ENCODE data around the gene SELL.

The SELL gene

DNA sequence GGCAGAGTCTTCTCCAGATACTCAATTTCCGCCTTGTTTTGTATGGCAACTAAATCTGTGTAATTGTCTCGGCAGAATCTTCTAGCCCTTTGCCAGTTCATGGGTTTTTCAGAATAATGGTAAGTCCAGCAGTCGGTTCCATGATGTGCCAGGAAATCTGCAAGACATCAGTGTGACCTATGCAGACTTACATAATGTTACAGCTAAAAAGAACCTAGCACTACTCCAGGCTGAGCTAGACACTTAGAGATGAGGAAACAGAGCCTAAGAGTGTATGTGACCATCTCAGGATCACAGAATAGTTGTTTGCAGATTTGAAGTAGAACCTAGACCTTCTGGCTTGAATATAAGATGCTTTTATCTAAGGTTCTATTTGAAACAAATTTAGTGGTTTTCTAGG lies 2.8 kb downstream of the SELL start:
- no peak overlapping the region for H3K4me3 ChIP-seq (ENCODE audit: control insufficient read depth, low read depth, low read length)
- TF ChIP-seq, protein P1, sequence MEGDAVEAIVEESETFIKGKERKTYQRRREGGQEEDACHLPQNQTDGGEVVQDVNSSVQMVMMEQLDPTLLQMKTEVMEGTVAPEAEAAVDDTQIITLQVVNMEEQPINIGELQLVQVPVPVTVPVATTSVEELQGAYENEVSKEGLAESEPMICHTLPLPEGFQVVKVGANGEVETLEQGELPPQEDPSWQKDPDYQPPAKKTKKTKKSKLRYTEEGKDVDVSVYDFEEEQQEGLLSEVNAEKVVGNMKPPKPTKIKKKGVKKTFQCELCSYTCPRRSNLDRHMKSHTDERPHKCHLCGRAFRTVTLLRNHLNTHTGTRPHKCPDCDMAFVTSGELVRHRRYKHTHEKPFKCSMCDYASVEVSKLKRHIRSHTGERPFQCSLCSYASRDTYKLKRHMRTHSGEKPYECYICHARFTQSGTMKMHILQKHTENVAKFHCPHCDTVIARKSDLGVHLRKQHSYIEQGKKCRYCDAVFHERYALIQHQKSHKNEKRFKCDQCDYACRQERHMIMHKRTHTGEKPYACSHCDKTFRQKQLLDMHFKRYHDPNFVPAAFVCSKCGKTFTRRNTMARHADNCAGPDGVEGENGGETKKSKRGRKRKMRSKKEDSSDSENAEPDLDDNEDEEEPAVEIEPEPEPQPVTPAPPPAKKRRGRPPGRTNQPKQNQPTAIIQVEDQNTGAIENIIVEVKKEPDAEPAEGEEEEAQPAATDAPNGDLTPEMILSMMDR (IDR thresholded peaks at IDR 0.05; ENCODE audit: control insufficient read depth, insufficient read depth, low read depth, low read length, missing control alignments) = no peak
- DNase-seq (ENCODE audit: low read depth) = no peak

DNA sequence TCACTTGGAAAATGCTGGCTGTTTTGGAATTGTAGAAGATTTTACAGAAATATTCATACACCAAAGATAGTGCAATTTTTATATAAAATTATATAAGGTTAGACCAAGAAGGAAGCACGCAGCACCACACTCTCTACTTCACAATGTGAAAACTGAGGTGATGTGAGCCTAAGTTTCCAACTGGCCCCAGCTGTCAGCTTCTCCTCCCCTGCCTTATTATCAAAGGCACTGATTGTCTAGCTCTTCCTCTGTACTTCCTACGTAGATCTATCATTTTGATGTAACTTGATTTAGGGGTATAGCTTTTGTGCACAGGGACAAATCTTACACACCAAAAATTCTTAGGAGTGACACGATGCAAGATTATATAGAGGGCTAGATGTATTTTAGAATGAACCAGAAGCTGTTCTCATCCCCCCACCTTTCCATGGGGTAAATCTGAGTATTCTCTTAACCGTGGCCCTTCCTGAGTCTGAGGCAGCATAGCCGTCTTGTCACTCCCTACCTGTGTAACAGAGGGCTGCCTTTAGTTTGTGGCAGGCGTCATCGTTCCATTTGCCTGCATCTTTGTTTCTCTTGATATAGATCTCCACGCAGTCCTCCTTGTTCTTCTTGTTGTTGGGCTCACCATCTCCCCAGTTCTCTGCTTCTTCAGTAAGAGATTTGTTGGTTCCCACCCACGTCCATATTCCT lies 3.4 kb downstream of the SELL start:
- H3K4me3 ChIP-seq (ENCODE audit: control insufficient read depth, low read depth, low read length) = no peak overlapping the region
- DNase-seq (ENCODE audit: low read depth) = no peak
- TF ChIP-seq, protein P1 (IDR thresholded peaks at IDR 0.05; ENCODE audit: control insufficient read depth, insufficient read depth, low read depth, low read length, missing control alignments) = no peak

DNA sequence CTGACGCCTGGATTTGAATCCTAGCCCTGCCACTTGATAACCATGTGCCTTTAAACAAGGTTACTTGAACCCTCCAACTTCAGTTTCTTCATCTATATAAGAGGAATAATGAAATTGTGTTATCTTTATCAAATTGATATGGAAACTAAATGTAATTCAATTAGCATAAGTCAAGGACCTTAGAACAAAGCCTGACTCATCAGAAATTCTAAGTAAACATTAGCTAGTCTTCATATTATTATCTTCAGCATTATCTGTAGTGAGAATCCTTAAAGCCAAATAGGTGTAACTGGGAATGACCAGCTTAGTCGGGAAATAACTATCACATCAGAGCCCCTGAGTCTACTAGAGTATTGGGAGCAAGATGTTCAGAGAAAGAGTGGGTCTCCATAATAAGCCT lies 6.6 kb downstream of the SELL start:
- H3K4me3 ChIP-seq (ENCODE audit: control insufficient read depth, low read depth, low read length) = no peak overlapping the region
- DNase-seq (ENCODE audit: low read depth) = no peak
- TF ChIP-seq, protein P1 (IDR thresholded peaks at IDR 0.05; ENCODE audit: control insufficient read depth, insufficient read depth, low read depth, low read length, missing control alignments) = no peak

DNA sequence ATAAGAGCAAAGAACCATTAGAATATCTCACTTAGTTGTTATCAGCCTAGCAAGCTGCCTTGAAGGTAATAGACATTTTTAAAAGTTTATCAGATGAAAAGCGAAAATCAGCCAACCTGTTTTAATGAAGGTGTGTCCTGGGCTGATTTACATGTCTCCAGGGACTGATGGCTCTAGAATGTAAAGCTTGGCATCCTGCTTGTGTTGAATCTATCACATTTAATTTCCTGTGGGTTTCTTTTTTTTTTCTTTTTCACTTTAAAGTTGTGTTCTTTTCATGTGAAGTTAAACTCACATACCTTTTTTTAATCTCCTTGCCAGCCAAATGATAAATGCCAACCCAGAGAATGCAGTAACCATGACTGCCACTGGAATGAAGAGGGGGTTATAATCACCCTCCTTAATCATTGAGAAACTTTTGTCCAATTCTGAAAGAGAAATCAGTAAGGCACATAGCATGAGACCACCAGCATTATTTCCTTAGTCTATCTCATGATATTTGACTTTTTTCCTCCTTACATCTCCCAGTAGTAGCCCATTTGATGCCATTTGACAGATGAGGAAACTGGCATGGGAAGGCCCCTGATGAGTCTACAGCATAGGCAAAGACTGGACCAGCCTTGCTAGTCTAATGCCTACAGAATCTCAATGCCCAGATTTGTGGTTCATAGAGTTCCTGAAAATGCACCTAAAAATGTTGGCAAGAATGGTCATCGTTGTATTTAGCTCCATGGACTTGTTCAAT lies 10.0 kb downstream of the SELL start:
- DNase-seq (ENCODE audit: low read depth) = no peak
- H3K4me3 ChIP-seq (ENCODE audit: control insufficient read depth, low read depth, low read length) = no peak overlapping the region
- TF ChIP-seq, protein P1 (IDR thresholded peaks at IDR 0.05; ENCODE audit: control insufficient read depth, insufficient read depth, low read depth, low read length, missing control alignments) = no peak

DNA sequence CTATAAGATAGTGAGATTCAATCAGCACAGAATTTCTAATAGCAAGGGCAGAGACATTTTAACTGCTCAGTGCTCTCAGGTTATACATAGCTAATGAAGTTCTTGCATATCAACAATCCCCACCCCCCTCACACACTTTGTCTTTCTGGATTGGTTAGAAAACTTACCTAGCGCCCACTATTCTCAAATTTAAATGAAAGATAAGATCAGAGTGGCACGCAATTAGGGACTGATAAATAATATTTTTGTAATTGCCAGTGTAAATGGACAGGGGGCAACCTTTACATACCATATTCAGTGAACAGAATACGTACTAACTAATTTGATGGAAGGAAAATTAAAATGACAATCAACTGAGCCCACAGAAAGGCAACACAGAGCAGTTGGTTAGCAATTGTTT lies 11.7 kb downstream of the SELL start:
- H3K4me3 ChIP-seq (ENCODE audit: control insufficient read depth, low read depth, low read length) = no peak overlapping the region
- TF ChIP-seq, protein P1 (IDR thresholded peaks at IDR 0.05; ENCODE audit: control insufficient read depth, insufficient read depth, low read depth, low read length, missing control alignments) = no peak
- DNase-seq (ENCODE audit: low read depth) = no peak

DNA sequence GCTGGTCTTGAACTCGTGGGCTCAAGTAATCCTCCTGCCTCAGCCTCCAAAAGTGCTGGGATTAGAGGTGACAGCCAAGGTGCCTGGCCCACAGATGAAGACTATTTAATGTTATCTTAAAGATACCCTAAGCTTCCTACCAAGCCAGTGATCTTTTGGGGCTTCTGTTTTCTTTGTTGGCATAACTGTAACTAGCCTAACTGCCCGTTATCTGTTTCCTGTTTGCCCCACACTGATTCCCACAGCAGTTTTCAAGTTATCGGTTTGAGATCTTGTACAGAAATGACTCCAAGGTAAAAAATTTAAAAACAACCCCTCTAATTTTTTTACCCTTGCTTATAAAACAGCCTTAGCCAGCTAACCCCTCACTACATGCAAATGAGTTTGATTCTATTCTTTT lies 12.4 kb downstream of the SELL start:
- TF ChIP-seq, protein P1 (IDR thresholded peaks at IDR 0.05; ENCODE audit: control insufficient read depth, insufficient read depth, low read depth, low read length, missing control alignments) = no peak
- H3K4me3 ChIP-seq (ENCODE audit: control insufficient read depth, low read depth, low read length) = no peak overlapping the region
- DNase-seq (ENCODE audit: low read depth) = no peak
